RWPE2 (cell line): ENCODE results near the gene ZBTB14.

Experiments
- ATAC-seq: fragments of 200-7000 bp; cut with Tn5 transposase; 3 replicates; pipeline ENCODE4 v1.9.1; 2021; ENCODE audit warnings: low read depth
- DNase-seq: peaks from one replicate; pipeline ENCODE4 v3.0.0-alpha.2; 2020; ENCODE audit warnings: low spot score
- H3K27ac ChIP-seq: fragments of 450-650 bp; 2 replicates; pipeline ENCODE4 v1.5.1; 2017; ENCODE audit warnings: mild to moderate bottlenecking; ENCODE audit not compliant: poor library complexity, severe bottlenecking
- H3K27me3 ChIP-seq: fragments of 250-450 bp; sonication (Bioruptor Pico); 2 replicates; pipeline ENCODE4 v1.5.1; 2021; ENCODE audit warnings: mild to moderate bottlenecking, moderate library complexity; ENCODE audit not compliant: insufficient read depth, poor library complexity, severe bottlenecking
- H3K36me3 ChIP-seq: fragments of 250-450 bp; sonication (Bioruptor Pico); 2 replicates; pipeline ENCODE4 v1.5.1; 2020; ENCODE audit warnings: low read depth, mild to moderate bottlenecking, moderate library complexity
- H3K4me1 ChIP-seq: fragments of 250-450 bp; sonication (Bioruptor Pico); 2 replicates; pipeline ENCODE4 v1.5.1; 2021; ENCODE audit warnings: mild to moderate bottlenecking, moderate library complexity; ENCODE audit not compliant: insufficient read depth, poor library complexity, severe bottlenecking
- H3K4me3 ChIP-seq: fragments of 250-450 bp; sonication (Bioruptor Pico); 2 replicates; pipeline ENCODE4 v1.5.1; 2021; ENCODE audit warnings: mild to moderate bottlenecking, moderate library complexity; ENCODE audit not compliant: severe bottlenecking
- H3K9me3 ChIP-seq: fragments of 250-450 bp; sonication (Bioruptor Pico); 2 replicates; pipeline ENCODE4 v1.5.1; 2021; ENCODE audit warnings: mild to moderate bottlenecking, moderate library complexity; ENCODE audit not compliant: severe bottlenecking
- CTCF ChIP-seq: fragments of 450-650 bp; IDR thresholded peaks from one replicate; pipeline ENCODE4 v1.5.1; 2017; ENCODE audit warnings: mild to moderate bottlenecking, moderate library complexity; ENCODE audit not compliant: poor library complexity, severe bottlenecking

ZBTB14 gene

DNA sequence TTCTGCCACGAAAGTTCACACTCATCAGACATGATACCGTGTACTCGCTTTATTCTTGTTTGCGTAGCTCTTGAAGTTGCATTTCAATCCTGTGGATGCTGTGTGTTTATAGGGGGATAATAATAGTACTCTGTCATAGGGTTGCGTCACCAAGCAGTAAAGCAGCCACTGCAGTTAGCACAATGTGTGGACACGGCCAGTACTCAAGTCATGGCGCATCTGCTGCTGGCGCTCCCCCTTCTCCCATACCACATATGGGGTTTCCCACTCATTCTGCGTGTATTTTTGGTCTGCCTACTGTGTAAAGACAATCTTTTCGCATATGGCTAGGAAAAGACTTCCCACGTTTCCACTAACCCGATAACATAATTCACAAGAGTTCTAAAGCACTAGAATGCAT lies 2.1 kb upstream of the ZBTB14 start:
- H3K4me1 ChIP-seq = peaks cover 3% of the 10 kb centered on the region
- H3K36me3 ChIP-seq = peaks cover 6% of the 10 kb centered on the region
- H3K9me3 ChIP-seq = no peaks in the 10 kb centered on the region
- ATAC-seq (no peak), DNase-seq (no peak)
- no peak for TF ChIP-seq CTCF
- no peaks in the 10 kb centered on the region for H3K27me3 ChIP-seq
- no peak overlapping the region for H3K4me3 ChIP-seq
- no peak overlapping the region for H3K27ac ChIP-seq

DNA sequence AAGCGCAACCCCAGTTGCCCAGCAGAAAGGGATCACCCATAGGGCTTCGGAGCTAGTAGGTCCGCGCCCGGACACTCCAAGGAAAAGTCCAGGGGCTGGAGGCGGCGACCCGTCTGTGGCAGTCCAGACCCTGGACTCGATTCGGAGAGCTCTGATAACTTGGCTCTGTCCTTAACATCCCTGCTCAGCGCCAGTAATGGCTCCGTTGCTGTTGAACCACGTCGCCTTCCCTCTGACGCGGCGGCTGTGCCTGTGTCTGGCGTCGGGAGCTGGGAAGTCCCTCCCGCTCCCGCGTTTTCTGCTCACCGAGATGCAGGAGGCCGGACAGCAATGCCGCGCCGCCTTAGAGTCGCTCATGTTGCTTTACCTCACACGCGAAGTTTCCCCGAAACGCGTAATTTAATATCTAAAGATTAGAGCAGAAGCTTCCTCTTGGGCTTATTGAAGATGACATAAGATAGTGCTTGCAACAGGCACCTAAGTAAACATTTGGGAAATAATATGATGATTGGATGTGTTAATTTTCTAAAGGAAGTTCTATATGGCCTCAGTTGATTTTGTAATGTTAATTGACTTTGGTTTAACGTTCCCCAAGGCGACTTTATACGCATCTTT lies 1.3 kb upstream of the ZBTB14 start:
- Histone ChIP-seq H3K36me3 (peaks cover 14% of the 10 kb centered on the region), H3K4me1 (peaks cover 3% of the 10 kb centered on the region), H3K27ac (peak overlapping the region; percentile 94), H3K27me3 (no peaks in the 10 kb centered on the region), H3K9me3 (no peaks in the 10 kb centered on the region), H3K4me3 (peak overlapping the region; percentile 44)
- DNase-seq (peak; percentile 83), ATAC-seq (peak; percentile 67)
- TF ChIP-seq CTCF = no peak

DNA sequence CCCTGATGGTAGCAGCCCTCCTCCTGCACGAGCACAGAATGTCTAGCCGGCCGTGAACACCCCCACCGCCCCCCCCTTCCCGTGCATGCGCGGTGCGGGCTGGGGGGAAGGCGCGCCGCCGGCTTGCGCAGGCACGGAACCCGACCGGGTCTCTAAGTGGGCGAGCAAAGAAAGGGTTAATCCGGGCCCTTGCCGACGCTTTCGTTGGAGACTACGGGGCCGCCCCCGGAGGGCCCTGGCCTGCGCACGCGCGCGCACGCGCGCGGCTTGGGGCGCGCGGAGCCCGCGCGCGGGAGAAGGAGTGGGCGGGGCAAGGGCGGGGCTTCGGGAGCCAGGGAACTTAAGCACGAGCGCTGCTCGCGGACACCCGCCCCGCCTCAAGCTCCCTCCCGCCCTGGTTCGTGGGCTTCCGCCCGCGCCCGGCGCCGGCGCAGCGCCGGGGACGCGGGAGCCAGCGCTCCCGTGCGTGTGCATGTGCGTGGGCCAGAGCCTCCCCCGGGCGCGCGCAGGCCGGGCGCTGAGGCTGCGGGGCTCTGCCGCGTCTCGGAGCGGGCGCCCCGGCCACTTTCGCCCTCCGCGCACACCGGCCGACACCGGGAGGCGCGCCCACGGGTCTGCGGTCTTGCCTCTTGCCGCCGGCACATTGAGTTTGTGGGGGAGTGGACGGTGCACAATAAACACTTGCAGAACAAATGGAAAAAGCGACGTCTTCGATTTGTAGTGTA lies 617 bp upstream of the ZBTB14 start:
- no peaks in the 10 kb centered on the region for H3K27me3 ChIP-seq
- peak overlapping the region; percentile 94 for H3K27ac ChIP-seq
- peak overlapping the region; percentile 44 for H3K4me3 ChIP-seq
- H3K4me1 ChIP-seq = peaks cover 3% of the 10 kb centered on the region
- no peaks in the 10 kb centered on the region for H3K9me3 ChIP-seq
- DNase-seq = peak; percentile 88
- peak; percentile 69 for ATAC-seq
- TF ChIP-seq CTCF = no peak
- H3K36me3 ChIP-seq = peaks cover 20% of the 10 kb centered on the region

- ATAC-seq (peak; percentile 13; the same call in 2 of the 3 replicates), DNase-seq (no peak)
- Histone ChIP-seq H3K4me3 (peak overlapping the region; percentile 44), H3K4me1 (peaks cover 3% of the 10 kb centered on the region), H3K36me3 (peaks cover 35% of the 10 kb centered on the region), H3K9me3 (no peaks in the 10 kb centered on the region), H3K27ac (peak overlapping the region; percentile 94), H3K27me3 (no peaks in the 10 kb centered on the region)
- TF ChIP-seq CTCF = no peak
Measured at GRCh38 chr18:5294457-5295230, 882 bp downstream of the ZBTB14 start.
